SU-DHL-6 (cell line): ENCODE results near the gene C5orf22.

Experiments
- H2AFZ ChIP-seq: fragments of 200-600 bp; sonication (generic); 2 replicates; pipeline ENCODE4 v1.6.1; 2014; ENCODE audit warnings: low read depth, mild to moderate bottlenecking, moderate library complexity, mixed read lengths, antibody characterized with exemption, low read length; ENCODE audit not compliant: severe bottlenecking
- H3F3A ChIP-seq: fragments of 200-600 bp; shearing (Covaris generic); 2 replicates; pipeline ENCODE4 v1.6.0; 2016; ENCODE audit warnings: antibody characterized with exemption, mild to moderate bottlenecking; ENCODE audit not compliant: insufficient read depth
- H3K27ac ChIP-seq: fragments of 200-600 bp; sonication (generic); 2 replicates; pipeline ENCODE4 v1.5.1; 2016; ENCODE audit warnings: low read depth, mild to moderate bottlenecking, low read length, moderate library complexity, mixed read lengths
- H3K27me3 ChIP-seq: fragments of 200-600 bp; sonication (generic), shearing (Covaris generic); 2 replicates; pipeline ENCODE4 v1.6.0; 2014; ENCODE audit warnings: mild to moderate bottlenecking, low read length
- H3K36me3 ChIP-seq: fragments of 200-600 bp; sonication (generic); 2 replicates; pipeline ENCODE4 v1.6.1; 2014; ENCODE audit warnings: mild to moderate bottlenecking, low read length, mixed read lengths
- H3K4me2 ChIP-seq: fragments of 300-600, 200-600 bp; shearing (Covaris generic), sonication (generic); 2 replicates; pipeline ENCODE4 v1.6.0; 2014; ENCODE audit warnings: low read length, low read depth, mild to moderate bottlenecking; ENCODE audit not compliant: poor library complexity, severe bottlenecking
- H3K4me3 ChIP-seq: fragments of 200-600 bp; sonication (generic); 2 replicates; pipeline ENCODE4 v1.5.1; 2014; ENCODE audit warnings: antibody characterized with exemption, low read length, mild to moderate bottlenecking, mixed read lengths; ENCODE audit not compliant: insufficient read depth, poor library complexity, severe bottlenecking
- H3K79me2 ChIP-seq: fragments of 200-600 bp; sonication (generic); 2 replicates; pipeline ENCODE4 v1.6.1; 2014; ENCODE audit warnings: mild to moderate bottlenecking, low read length, moderate library complexity; ENCODE audit not compliant: insufficient read depth
- H3K9ac ChIP-seq: fragments of 200-600 bp; sonication (generic); 2 replicates; pipeline ENCODE4 v1.7.0; 2014; ENCODE audit warnings: mild to moderate bottlenecking, low read length
- H3K9me2 ChIP-seq: fragments of 200-600 bp; sonication (generic); replicated peaks from 2 replicates; pipeline ENCODE4 v1.6.1; 2014; ENCODE audit warnings: low read length; ENCODE audit not compliant: insufficient read depth
- H3K9me3 ChIP-seq: fragments of 200-600 bp; sonication (generic); 2 replicates; pipeline ENCODE4 v1.6.1; 2014; ENCODE audit warnings: low read length, mixed read lengths; ENCODE audit not compliant: insufficient read depth
- H4K20me1 ChIP-seq: fragments of 200-600 bp; sonication (generic); 2 replicates; pipeline ENCODE4 v1.6.1; 2014; ENCODE audit warnings: low read depth, mild to moderate bottlenecking, antibody characterized with exemption, low read length, moderate library complexity, mixed read lengths
- CTCF ChIP-seq: fragments of 200-600 bp; sonication (generic); IDR thresholded peaks from one replicate; pipeline ENCODE4 v1.5.1; 2017; ENCODE audit warnings: antibody characterized with exemption, mild to moderate bottlenecking, low read length, moderate library complexity; ENCODE audit not compliant: insufficient read depth, poor library complexity, severe bottlenecking
- EZH2phosphoT487 ChIP-seq: fragments of 200-600 bp; sonication (generic), shearing (Covaris generic); conservative IDR thresholded peaks from 2 replicates; pipeline ENCODE4 v1.6.1; 2018; ENCODE audit warnings: mild to moderate bottlenecking, antibody characterized with exemption, low read length, moderate library complexity, mixed read lengths

C5orf22 gene

DNA sequence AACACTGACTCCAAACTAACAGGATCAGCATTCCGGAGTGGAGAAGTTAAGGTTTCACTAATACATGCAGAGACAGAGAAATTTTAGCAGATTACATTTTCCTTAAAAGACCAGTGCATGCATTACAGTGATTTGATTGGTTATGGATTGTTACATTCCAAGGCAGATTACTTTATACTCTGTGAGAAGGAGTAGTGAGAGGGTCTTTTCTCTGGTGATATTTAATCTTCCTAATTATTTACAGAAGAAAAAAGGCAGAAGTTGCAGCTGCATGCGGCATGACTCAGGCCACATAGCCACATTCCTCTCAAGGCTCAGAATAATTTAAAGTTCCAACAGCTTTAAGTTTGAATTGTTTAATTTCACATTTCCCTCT lies 53.8 kb downstream of the C5orf22 start:
- Histone ChIP-seq H3K36me3 (no peaks in the 10 kb centered on the region), H2AFZ (no peak overlapping the region), H3K79me2 (no peaks in the 10 kb centered on the region), H3K27ac (no peak overlapping the region), H4K20me1 (no peaks in the 10 kb centered on the region), H3K27me3 (no peaks in the 10 kb centered on the region), H3K4me3 (no peak overlapping the region), H3K4me2 (no peak overlapping the region), H3K9me3 (no peaks in the 10 kb centered on the region), H3F3A (no peaks in the 10 kb centered on the region), H3K9me2 (no peaks in the 10 kb centered on the region), H3K9ac (no peak overlapping the region)
- TF ChIP-seq CTCF (no peak), EZH2phosphoT487 (no peak)

DNA sequence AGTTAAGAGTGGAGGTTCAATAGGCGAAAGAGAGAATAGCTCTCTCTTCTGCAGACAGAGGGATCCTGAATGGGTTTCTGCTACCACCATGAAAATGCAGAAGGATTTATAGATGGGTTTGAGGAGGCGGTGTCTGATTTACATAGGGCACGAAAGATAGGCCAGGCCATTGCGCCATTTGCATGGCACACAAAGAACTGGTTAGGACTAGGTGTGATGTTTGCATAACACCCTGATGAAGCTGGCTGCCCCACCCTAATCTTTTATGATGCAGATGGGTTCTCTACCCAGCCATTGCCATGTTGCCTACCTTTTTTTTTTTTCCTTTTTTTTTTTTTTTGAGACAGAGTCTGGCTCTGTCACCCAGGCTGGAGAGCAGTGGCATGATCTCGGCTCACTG lies 55.4 kb downstream of the C5orf22 start:
- H3K27ac ChIP-seq, result no peak overlapping the region

DNA sequence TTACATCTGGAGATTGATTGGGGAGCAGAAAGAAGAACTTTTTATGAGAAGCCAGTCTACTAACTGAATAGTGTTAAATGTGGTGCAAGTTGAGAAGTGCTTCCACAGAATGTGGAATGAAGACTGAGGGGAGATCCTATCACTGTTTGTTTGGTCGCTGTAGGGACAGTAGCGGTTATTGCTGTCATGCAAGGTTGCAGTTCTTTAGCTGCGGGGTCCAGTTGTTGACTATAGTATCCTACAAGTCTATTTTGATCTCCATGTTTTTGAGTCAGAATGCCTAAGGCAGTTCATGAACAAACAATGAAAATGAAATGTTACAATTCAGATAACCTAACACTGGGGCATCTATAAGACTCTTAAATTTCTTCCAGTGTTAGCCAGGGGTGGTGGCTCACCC lies 61.6 kb downstream of the C5orf22 start:
- Histone ChIP-seq H3K27ac (no peak overlapping the region), H3K27me3 (no peaks in the 10 kb centered on the region), H3K9ac (no peak overlapping the region)

More for the DNA sequence above, 55.4 kb downstream of the C5orf22 start:
- no peak overlapping the region for H3K9ac ChIP-seq
- no peak overlapping the region for H3K4me3 ChIP-seq
- no peaks in the 10 kb centered on the region for H3K36me3 ChIP-seq
- no peaks in the 10 kb centered on the region for H4K20me1 ChIP-seq
- no peak overlapping the region for H2AFZ ChIP-seq
- H3F3A ChIP-seq, result no peaks in the 10 kb centered on the region
- no peaks in the 10 kb centered on the region for H3K79me2 ChIP-seq
- H3K4me2 ChIP-seq, result no peak overlapping the region
- TF ChIP-seq CTCF (no peak), EZH2phosphoT487 (no peak)
- no peaks in the 10 kb centered on the region for H3K9me2 ChIP-seq
- H3K9me3 ChIP-seq, result no peaks in the 10 kb centered on the region
- H3K27me3 ChIP-seq, result no peaks in the 10 kb centered on the region

More for the DNA sequence above, 61.6 kb downstream of the C5orf22 start:
- Histone ChIP-seq H3K4me3 (no peak overlapping the region), H3K9me2 (no peaks in the 10 kb centered on the region), H2AFZ (no peak overlapping the region), H3K36me3 (no peaks in the 10 kb centered on the region), H3F3A (no peaks in the 10 kb centered on the region), H3K9me3 (no peaks in the 10 kb centered on the region), H3K79me2 (no peaks in the 10 kb centered on the region), H4K20me1 (no peaks in the 10 kb centered on the region), H3K4me2 (no peak overlapping the region)
- no peak for TF ChIP-seq CTCF
- no peak for TF ChIP-seq EZH2phosphoT487
